ENCODE measurements around the gene SMAD3.

SMAD3 gene

GRCh38 chr15:67097930-67098740 is 32.7 kb downstream of the SMAD3 start:
- no peak for DNase-seq

- no peak for DNase-seq
Observed at GRCh38 chr15:67098768-67099282, 33.4 kb downstream of the SMAD3 start.

GRCh38 chr15:67100124-67100791 is 34.9 kb downstream of the SMAD3 start:
- no peak for DNase-seq

- no peak for DNase-seq
Observed at GRCh38 chr15:67100801-67101581, 35.6 kb downstream of the SMAD3 start.

GRCh38 chr15:67101911-67102598 is 36.7 kb downstream of the SMAD3 start:
- DNase-seq, result no peak

- DNase-seq, result no peak
Observed at GRCh38 chr15:67102599-67102929, 37.2 kb downstream of the SMAD3 start.

GRCh38 chr15:67103021-67103420 is 37.6 kb downstream of the SMAD3 start:
- no peak for DNase-seq

GRCh38 chr15:67103432-67103831 is 38.0 kb downstream of the SMAD3 start:
- DNase-seq, result no peak

GRCh38 chr15:67103869-67104268 is 38.5 kb downstream of the SMAD3 start:
- DNase-seq, result no peak

GRCh38 chr15:67104510-67104909 is 39.1 kb downstream of the SMAD3 start:
- DNase-seq, result no peak

- peak; percentile 33 for DNase-seq
Observed at GRCh38 chr15:67105065-67105951, 39.9 kb downstream of the SMAD3 start.

- no peak for DNase-seq
Observed at GRCh38 chr15:67105991-67106763, 40.8 kb downstream of the SMAD3 start.

GRCh38 chr15:67106764-67107013 is 41.3 kb downstream of the SMAD3 start:
- no peak for DNase-seq

- peak; percentile 47 for DNase-seq
Observed at GRCh38 chr15:67107014-67107812, 41.8 kb downstream of the SMAD3 start.

GRCh38 chr15:67108122-67108961 is 42.9 kb downstream of the SMAD3 start:
- no peak for DNase-seq

- peak; percentile 61 for DNase-seq
Observed at GRCh38 chr15:67109141-67110034, 44.0 kb downstream of the SMAD3 start.

- no peak for DNase-seq
Observed at GRCh38 chr15:67110361-67110781, 45.0 kb downstream of the SMAD3 start.
